HG02642 (cell line): ENCODE data around the gene DEFB129.
"Not testable (repeated sequence)": the region's sequence is repeated elsewhere in the genome, so short reads cannot be mapped to it uniquely, and the experiment has no call there.

Experiments used
- ATAC-seq: cut with Tn5 transposase; IDR thresholded peaks from one replicate; pipeline ENCODE4 v1.9.1; 2021; ENCODE audit warnings: mild to moderate bottlenecking; ENCODE audit not compliant: unreplicated experiment, poor library complexity

The DEFB129 gene

GRCh38 chr20:226958-227357 is at the start of gene DEFB129:
DEFB129 (plus strand) TSS chr20:227258; CDS start chr20:227289, 31 bp downstream.
- no peak for ATAC-seq

- no peak for ATAC-seq
Observed at GRCh38 chr20:184288-184687, 42.8 kb upstream of the DEFB129 start.

- no peak for ATAC-seq
Observed at GRCh38 chr20:187733-188132, 39.3 kb upstream of the DEFB129 start.

GRCh38 chr20:189611-190010 is 37.4 kb upstream of the DEFB129 start, which contains the start of gene DEFB128:
DEFB128 (minus strand) TSS chr20:189711; CDS start chr20:189623, 88 bp downstream.
- no peak for ATAC-seq

- ATAC-seq, result no peak
Observed at GRCh38 chr20:198225-198624, 28.8 kb upstream of the DEFB129 start.

GRCh38 chr20:199996-200395 is 27.1 kb upstream of the DEFB129 start:
- ATAC-seq, result no peak

GRCh38 chr20:203630-204029 is 23.4 kb upstream of the DEFB129 start:
- ATAC-seq, result not testable (repeated sequence)

GRCh38 chr20:208942-209566 is 18.0 kb upstream of the DEFB129 start:
- no peak for ATAC-seq

GRCh38 chr20:210809-211502 is 16.1 kb upstream of the DEFB129 start:
- ATAC-seq, result no peak

GRCh38 chr20:214383-214782 is 12.7 kb upstream of the DEFB129 start:
- no peak for ATAC-seq

- no peak for ATAC-seq
Observed at GRCh38 chr20:215796-216195, 11.3 kb upstream of the DEFB129 start.

GRCh38 chr20:217266-217665 is 9.8 kb upstream of the DEFB129 start:
- no peak for ATAC-seq

- ATAC-seq, result no peak
Observed at GRCh38 chr20:219290-220115, 7.6 kb upstream of the DEFB129 start.

GRCh38 chr20:221258-221830 is 5.7 kb upstream of the DEFB129 start:
- no peak for ATAC-seq

- not testable (repeated sequence) for ATAC-seq
Observed at GRCh38 chr20:225879-226278, 1.2 kb upstream of the DEFB129 start.

- ATAC-seq, result no peak
Observed at GRCh38 chr20:227439-228105, 514 bp downstream of the DEFB129 start.

- ATAC-seq, result no peak
Observed at GRCh38 chr20:235891-236290, 8.8 kb downstream of the DEFB129 start.

GRCh38 chr20:237489-237888 is 10.4 kb downstream of the DEFB129 start:
- no peak for ATAC-seq

GRCh38 chr20:237929-238328 is 10.9 kb downstream of the DEFB129 start:
- ATAC-seq, result no peak

GRCh38 chr20:242905-243304 is 15.8 kb downstream of the DEFB129 start:
- no peak for ATAC-seq
